SK-N-SH (cell line): ENCODE data around the gene COX8A.
A peak's percentile ranks its signal among the peaks of the same experiment; 100 is the strongest.

Source experiments
- EP300 ChIP-seq, 2 experiments: IDR thresholded peaks; 2 replicates each; pipeline versions ENCODE4 v1.4.0 to v1.6.1; 2012; ENCODE audit warnings: borderline replicate concordance in 1 of 2, low read depth in 1 of 2, low read length in 1 of 2
- GABPA ChIP-seq: IDR thresholded peaks from 2 replicates; pipeline ENCODE4 v1.4.0; 2012; ENCODE audit warnings: low read depth, mild to moderate bottlenecking
- POLR2AphosphoS5 ChIP-seq: IDR thresholded peaks from 2 replicates; pipeline ENCODE4 v1.6.1; 2012; ENCODE audit warnings: low read depth, low read length
- RCOR1 ChIP-seq: fragments of 150-350 bp; IDR thresholded peaks from 2 replicates; pipeline ENCODE4 v1.6.1; 2017; ENCODE audit warnings: antibody characterized with exemption, low read length
- SMC3 ChIP-seq: IDR thresholded peaks from 2 replicates; pipeline ENCODE4 v1.6.1; 2012; ENCODE audit warnings: low read depth, low read length, improper control_type of control experiment
- TF ChIP-seq, protein P1 (sequence below): fragments of 200-600 bp; sonication (generic); IDR thresholded peaks from 2 replicates; pipeline ENCODE4 v1.6.1; 2017; ENCODE audit warnings: antibody characterized with exemption, mild to moderate bottlenecking, moderate library complexity
- TF ChIP-seq, protein P2 (sequence below): IDR thresholded peaks from 2 replicates; pipeline ENCODE4 v1.4.0; 2012; ENCODE audit warnings: low read depth

GRCh38 chr11:63974259-63975143, at the start of gene COX8A:
- TF ChIP-seq, protein P1, sequence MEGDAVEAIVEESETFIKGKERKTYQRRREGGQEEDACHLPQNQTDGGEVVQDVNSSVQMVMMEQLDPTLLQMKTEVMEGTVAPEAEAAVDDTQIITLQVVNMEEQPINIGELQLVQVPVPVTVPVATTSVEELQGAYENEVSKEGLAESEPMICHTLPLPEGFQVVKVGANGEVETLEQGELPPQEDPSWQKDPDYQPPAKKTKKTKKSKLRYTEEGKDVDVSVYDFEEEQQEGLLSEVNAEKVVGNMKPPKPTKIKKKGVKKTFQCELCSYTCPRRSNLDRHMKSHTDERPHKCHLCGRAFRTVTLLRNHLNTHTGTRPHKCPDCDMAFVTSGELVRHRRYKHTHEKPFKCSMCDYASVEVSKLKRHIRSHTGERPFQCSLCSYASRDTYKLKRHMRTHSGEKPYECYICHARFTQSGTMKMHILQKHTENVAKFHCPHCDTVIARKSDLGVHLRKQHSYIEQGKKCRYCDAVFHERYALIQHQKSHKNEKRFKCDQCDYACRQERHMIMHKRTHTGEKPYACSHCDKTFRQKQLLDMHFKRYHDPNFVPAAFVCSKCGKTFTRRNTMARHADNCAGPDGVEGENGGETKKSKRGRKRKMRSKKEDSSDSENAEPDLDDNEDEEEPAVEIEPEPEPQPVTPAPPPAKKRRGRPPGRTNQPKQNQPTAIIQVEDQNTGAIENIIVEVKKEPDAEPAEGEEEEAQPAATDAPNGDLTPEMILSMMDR: no peak
- no peak for TF ChIP-seq EP300 (IDR thresholded peaks at IDR 0.05; ENCODE audit: borderline replicate concordance in 1 of 2, low read depth in 1 of 2, low read length in 1 of 2)
- TF ChIP-seq, protein P2, sequence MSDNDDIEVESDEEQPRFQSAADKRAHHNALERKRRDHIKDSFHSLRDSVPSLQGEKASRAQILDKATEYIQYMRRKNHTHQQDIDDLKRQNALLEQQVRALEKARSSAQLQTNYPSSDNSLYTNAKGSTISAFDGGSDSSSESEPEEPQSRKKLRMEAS: peak; percentile 78; the same call in 1 of the 2 replicates
- TF ChIP-seq POLR2AphosphoS5: peak; percentile 80
- no peak for TF ChIP-seq RCOR1
- peak; percentile 93 for TF ChIP-seq GABPA
- TF ChIP-seq SMC3: 0 out of 2 replicates have a peak, but pooled peaks have one; percentile 20
